HepG2 (cell line): ENCODE results near the gene RAP2A. TPM values are rescaled to one million over a fixed set of nuclear protein-coding genes. Genes with fewer than 3 reads are reported as not detected.

Source experiments
- ATAC-seq: fragments of 200-7000 bp; cut with Tn5 transposase; 3 replicates; pipeline ENCODE4 v1.9.1; 2020; ENCODE audit warnings: mild to moderate bottlenecking, moderate library complexity
- BruUV-seq: library from RNA; stranded (reverse); fragments of 400-500 nt; replicated peaks from 2 replicates; lab custom pipeline; 2021; lab: Mats Ljungman, UMichigan
- CTCF ChIA-PET: fragments of 300-600 bp; formaldehyde crosslinking; extraction: SDS; loops from one replicate; lab custom pipeline; 2021; ENCODE audit warnings: low total read pairs, inconsistent platforms, low intra/inter-chr PET ratio; lab: Yijun Ruan, JAX
- POLR2A ChIA-PET: fragments of 350-600 bp; sonication (Branson Sonifier 250); formaldehyde crosslinking; loops from one replicate; lab custom pipeline; 2020; ENCODE audit warnings: antibody characterized with exemption, inconsistent platforms; lab: Yijun Ruan, JAX
- DNase-seq: peaks from one replicate; pipeline ENCODE4 v3.0.0-alpha.2; 2015; ENCODE audit warnings: low spot score
- FAIRE-seq: peaks from 3 replicates; lab custom pipeline; 2011; peaks lifted over from hg19 to GRCh38; lab: Jason Lieb, UNC
- H2AFZ ChIP-seq: one replicate; pipeline ENCODE4 v1.6.1; 2011; ENCODE audit warnings: low read length, inconsistent platforms
- H3K27ac ChIP-seq: fragments of 300-600 bp; 3 replicates; pipeline ENCODE4 v1.8.0; 2011; ENCODE audit warnings: mixed run types, mild to moderate bottlenecking, mixed read lengths, low read length, inconsistent platforms; ENCODE audit not compliant: insufficient read depth; ENCODE audit errors: extremely low read length
- H3K27me3 ChIP-seq, 2 experiments: fragments of 200-600 bp in 1 of 2; 2 replicates in 1 of 2; 3 replicates in 1 of 2; pipeline versions ENCODE4 v1.6.0 to v1.8.0; 2011; ENCODE audit warnings: low read length in 2 of 2, mild to moderate bottlenecking in 2 of 2, moderate library complexity in 2 of 2, inconsistent platforms in 1 of 2; ENCODE audit not compliant: insufficient read depth in 2 of 2, control insufficient read depth in 1 of 2
- H3K36me3 ChIP-seq, 2 experiments: fragments of 200-600 bp in 1 of 2; replicated peaks in 1 of 2; 2 replicates in 1 of 2; 3 replicates in 1 of 2; pipeline versions ENCODE4 v1.5.1 to v1.8.0; 2011; ENCODE audit warnings: low read length in 2 of 2, inconsistent platforms in 1 of 2; ENCODE audit not compliant: insufficient read depth in 2 of 2, control insufficient read depth in 1 of 2
- H3K4me1 ChIP-seq: 2 replicates; pipeline ENCODE4 v1.5.1; 2012; ENCODE audit warnings: low read length, inconsistent platforms; ENCODE audit not compliant: insufficient read depth
- H3K4me2 ChIP-seq: 2 replicates; pipeline ENCODE4 v1.6.0; 2011; ENCODE audit warnings: low read depth, low read length, inconsistent platforms
- H3K4me3 ChIP-seq, 3 experiments: fragments of 200-600 bp in 1 of 3; sonication (generic), shearing (Covaris generic) in 1 of 3; replicated peaks in 1 of 3; 2 replicates each; pipeline ENCODE4 v1.5.1; 2011 to 2016; ENCODE audit warnings: low read length in 3 of 3, inconsistent platforms in 2 of 3, low read depth in 2 of 3, mild to moderate bottlenecking in 2 of 3, control low read depth in 1 of 3, mixed read lengths in 1 of 3; ENCODE audit not compliant: insufficient read depth in 1 of 3
- H3K79me2 ChIP-seq: one replicate; pipeline ENCODE4 v1.6.1; 2011; ENCODE audit warnings: low read length, inconsistent platforms; ENCODE audit not compliant: insufficient read depth
- H3K9ac ChIP-seq: 2 replicates; pipeline ENCODE4 v1.6.0; 2011; ENCODE audit warnings: mild to moderate bottlenecking, low read depth, low read length, inconsistent platforms; ENCODE audit not compliant: insufficient read depth
- H3K9me3 ChIP-seq: 2 replicates; pipeline ENCODE4 v1.5.1; 2012; ENCODE audit warnings: mild to moderate bottlenecking, low read length
- H4K20me1 ChIP-seq: 2 replicates; pipeline ENCODE4 v1.6.0; 2011; ENCODE audit warnings: inconsistent platforms, mild to moderate bottlenecking, low read length, moderate library complexity; ENCODE audit not compliant: insufficient read depth
- GABPA ChIP-seq, 2 experiments: IDR thresholded peaks; 2 replicates each; pipeline ENCODE4 v1.6.1; 2011 to 2016; ENCODE audit warnings: low read depth in 2 of 2, low read length in 1 of 2, missing biosample characterization in 1 of 2, missing genetic modification characterization in 1 of 2
- MAFF ChIP-seq: IDR thresholded peaks from 2 replicates; pipeline ENCODE4 v1.6.1; 2011; ENCODE audit warnings: low read depth, low read length, improper control_type of control experiment
- MAFK ChIP-seq, 2 experiments: IDR thresholded peaks in 1 of 2; conservative IDR thresholded peaks in 1 of 2; 2 replicates each; pipeline ENCODE4 v1.6.1; 2011; ENCODE audit warnings: improper control_type of control experiment in 2 of 2, low read length in 2 of 2
- NR3C1 ChIP-seq: sonication (generic); formaldehyde crosslinking; IDR thresholded peaks from 2 replicates; pipeline ENCODE4 v1.4.0; 2020; ENCODE audit warnings: missing genetic modification reagents
- SRSF9 ChIP-seq: fragments of 200-400 bp; formaldehyde crosslinking; IDR thresholded peaks from 2 replicates; pipeline ENCODE4 v1.6.1; 2018; ENCODE audit warnings: borderline replicate concordance, mild to moderate bottlenecking, low read depth, low read length; ENCODE audit not compliant: insufficient read depth, poor library complexity, severe bottlenecking
- ZNF225 ChIP-seq: sonication (generic); formaldehyde crosslinking; IDR thresholded peaks from 2 replicates; pipeline ENCODE4 v1.4.0; 2020; ENCODE audit warnings: mild to moderate bottlenecking, missing genetic modification reagents
- ZNF282 ChIP-seq: fragments of 450-650 bp; IDR thresholded peaks from 2 replicates; pipeline ENCODE4 v1.6.1; 2018; ENCODE audit not compliant: partially characterized antibody
- in situ Hi-C: cut with HindIII; loops from 2 replicates; pipeline ENCODE4 v1.10.0; 2017; ENCODE audit warnings: low pct_unique_long_range_greater_than_20kb; ENCODE audit not compliant: extremely low pct_ligation_motif_present
- intact Hi-C: fragments of 100-400 bp; cut with micrococcal nuclease; formaldehyde crosslinking; loops from one replicate; pipeline ENCODE4 v1.10.0; 2022; ENCODE audit not compliant: unreplicated experiment
- polyA plus RNA-seq, 8 experiments: library from polyadenylated mRNA; depleted of rRNA in 3 of 8; stranded (reverse) in 7 of 8; unstranded in 1 of 8; fragments of >200 nt; fragmentation: Illumina TruSeq in 4 of 8; extraction: Trizol in 4 of 8; gene quantifications; 2 replicates each; pipeline versions ENCODE4 v1.2.1 to v1.2.3, GENCODE V29; 2011 to 2016; ENCODE audit warnings: low read depth in 4 of 8, missing spikeins in 1 of 8, mixed read lengths in 1 of 8; ENCODE audit not compliant: insufficient read depth in 1 of 8
- total RNA-seq, 5 experiments: library from RNA; depleted of rRNA; stranded (reverse); fragments of >200 nt; fragmentation: Illumina TruSeq; extraction: Trizol; gene quantifications; 2 replicates each; pipeline ENCODE4 v1.2.3, GENCODE V29; 2016; ENCODE audit warnings: low read depth in 1 of 5
- TF ChIP-seq, protein P1 (sequence below): sonication (generic); formaldehyde crosslinking; IDR thresholded peaks from 2 replicates; pipeline ENCODE4 v1.4.0; 2020; ENCODE audit warnings: mild to moderate bottlenecking, missing genetic modification reagents, borderline replicate concordance
- TF ChIP-seq, protein P2 (sequence below): sonication (generic); formaldehyde crosslinking; IDR thresholded peaks from 2 replicates; pipeline ENCODE4 v1.4.0; 2020; ENCODE audit warnings: missing genetic modification reagents

RAP2A gene
- total and polyA plus RNA-seq, 2 of the 13 experiments (the other 11 are each of a cell fraction or from before 2014, with no cell fraction given), result 9.9 to 23.1 TPM

DNA sequence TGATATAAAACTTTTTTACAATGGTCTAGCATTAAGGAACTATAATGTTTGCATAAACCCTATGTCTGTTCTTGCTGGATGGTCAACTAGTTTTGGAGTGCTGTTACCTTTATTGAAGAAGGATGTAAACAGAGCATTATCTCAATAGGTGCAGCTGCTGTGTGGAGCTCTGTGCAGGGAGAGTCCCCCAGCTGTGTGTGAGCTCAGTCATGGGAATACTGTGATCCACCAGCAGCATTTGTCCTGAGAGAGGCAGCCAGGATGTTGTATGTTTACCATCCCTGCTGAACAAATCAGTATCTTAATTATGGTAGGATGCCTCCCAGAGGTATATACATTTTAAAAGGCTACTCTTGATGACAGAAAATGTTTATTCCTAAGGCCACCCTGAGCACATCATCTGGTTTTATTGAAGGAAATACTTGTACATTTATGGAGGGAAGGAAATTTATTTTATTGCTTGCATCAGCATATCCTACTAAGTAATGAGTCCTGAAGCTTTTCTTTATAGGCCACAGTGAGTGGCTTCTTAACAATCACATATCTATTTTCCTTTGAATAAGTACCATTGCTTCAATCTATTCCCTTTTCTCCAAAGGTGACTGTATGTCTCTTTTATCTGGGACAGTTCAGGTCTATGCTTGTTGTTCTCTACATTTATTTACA, 11.7 kb downstream of the RAP2A start:
- FAIRE-seq (no peak), ATAC-seq (no peak), DNase-seq (no peak)
- Histone ChIP-seq H3K79me2 (peaks cover 4% of the 10 kb centered on the region), H3K27ac (no peak overlapping the region), H4K20me1 (no peaks in the 10 kb centered on the region), H3K4me1 (no peaks in the 10 kb centered on the region), H3K36me3 (peaks cover 0 to 6% of the 10 kb centered on the region in 2 experiments; a peak in 3 of 5 replicates), H3K9ac (no peak overlapping the region), H3K4me2 (no peak overlapping the region), H3K4me3 (no peak overlapping the region), H2AFZ (no peak overlapping the region), H3K9me3 (no peaks in the 10 kb centered on the region), H3K27me3 (no peaks in the 10 kb centered on the region)
- no TSS peak for BruUV-seq
- TF ChIP-seq NR3C1 (CRISPR knock-in tag), result no peak
- TF ChIP-seq ZNF282, result no peak
- no peak for TF ChIP-seq GABPA (IDR thresholded peaks at IDR 0.05; ENCODE audit: low read depth, low read length)
- no peak for TF ChIP-seq GABPA (CRISPR knock-in tag; IDR thresholded peaks at IDR 0.05; ENCODE audit: low read depth)
- no peak for TF ChIP-seq ZNF225
- TF ChIP-seq, protein P1, sequence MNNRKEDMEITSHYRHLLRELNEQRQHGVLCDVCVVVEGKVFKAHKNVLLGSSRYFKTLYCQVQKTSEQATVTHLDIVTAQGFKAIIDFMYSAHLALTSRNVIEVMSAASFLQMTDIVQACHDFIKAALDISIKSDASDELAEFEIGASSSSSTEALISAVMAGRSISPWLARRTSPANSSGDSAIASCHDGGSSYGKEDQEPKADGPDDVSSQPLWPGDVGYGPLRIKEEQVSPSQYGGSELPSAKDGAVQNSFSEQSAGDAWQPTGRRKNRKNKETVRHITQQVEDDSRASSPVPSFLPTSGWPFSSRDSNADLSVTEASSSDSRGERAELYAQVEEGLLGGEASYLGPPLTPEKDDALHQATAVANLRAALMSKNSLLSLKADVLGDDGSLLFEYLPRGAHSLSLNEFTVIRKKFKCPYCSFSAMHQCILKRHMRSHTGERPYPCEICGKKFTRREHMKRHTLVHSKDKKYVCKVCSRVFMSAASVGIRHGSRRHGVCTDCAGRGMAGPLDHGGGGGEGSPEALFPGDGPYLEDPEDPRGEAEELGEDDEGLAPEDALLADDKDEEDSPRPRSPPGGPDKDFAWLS (CRISPR knock-in tag), result no peak
- TF ChIP-seq SRSF9, result no peak
- TF ChIP-seq, protein P2, sequence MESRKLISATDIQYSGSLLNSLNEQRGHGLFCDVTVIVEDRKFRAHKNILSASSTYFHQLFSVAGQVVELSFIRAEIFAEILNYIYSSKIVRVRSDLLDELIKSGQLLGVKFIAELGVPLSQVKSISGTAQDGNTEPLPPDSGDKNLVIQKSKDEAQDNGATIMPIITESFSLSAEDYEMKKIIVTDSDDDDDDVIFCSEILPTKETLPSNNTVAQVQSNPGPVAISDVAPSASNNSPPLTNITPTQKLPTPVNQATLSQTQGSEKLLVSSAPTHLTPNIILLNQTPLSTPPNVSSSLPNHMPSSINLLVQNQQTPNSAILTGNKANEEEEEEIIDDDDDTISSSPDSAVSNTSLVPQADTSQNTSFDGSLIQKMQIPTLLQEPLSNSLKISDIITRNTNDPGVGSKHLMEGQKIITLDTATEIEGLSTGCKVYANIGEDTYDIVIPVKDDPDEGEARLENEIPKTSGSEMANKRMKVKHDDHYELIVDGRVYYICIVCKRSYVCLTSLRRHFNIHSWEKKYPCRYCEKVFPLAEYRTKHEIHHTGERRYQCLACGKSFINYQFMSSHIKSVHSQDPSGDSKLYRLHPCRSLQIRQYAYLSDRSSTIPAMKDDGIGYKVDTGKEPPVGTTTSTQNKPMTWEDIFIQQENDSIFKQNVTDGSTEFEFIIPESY (CRISPR knock-in tag), result no peak
- peak; percentile 86 for TF ChIP-seq MAFF
- TF ChIP-seq MAFK (conservative IDR thresholded peaks at IDR 0.05 in 1 of 2, IDR thresholded peaks at IDR 0.05 in 1 of 2; ENCODE audit: low read length in 2 of 2), result peak; percentile 82 to 92
- intact Hi-C loops (no loop called here), in situ Hi-C loops (no loop called here)
- POLR2A ChIA-PET, result no interaction called here
- CTCF ChIA-PET, result no interaction called here
